T1000 (cell line): ENCODE results near the gene SOD3.

ENCODE experiments used
- DNase-seq: peaks from one replicate; lab custom pipeline; 2025; ENCODE audit warnings: mixed read lengths; lab: John Stamatoyannopoulos, UW

Gene SOD3

DNA sequence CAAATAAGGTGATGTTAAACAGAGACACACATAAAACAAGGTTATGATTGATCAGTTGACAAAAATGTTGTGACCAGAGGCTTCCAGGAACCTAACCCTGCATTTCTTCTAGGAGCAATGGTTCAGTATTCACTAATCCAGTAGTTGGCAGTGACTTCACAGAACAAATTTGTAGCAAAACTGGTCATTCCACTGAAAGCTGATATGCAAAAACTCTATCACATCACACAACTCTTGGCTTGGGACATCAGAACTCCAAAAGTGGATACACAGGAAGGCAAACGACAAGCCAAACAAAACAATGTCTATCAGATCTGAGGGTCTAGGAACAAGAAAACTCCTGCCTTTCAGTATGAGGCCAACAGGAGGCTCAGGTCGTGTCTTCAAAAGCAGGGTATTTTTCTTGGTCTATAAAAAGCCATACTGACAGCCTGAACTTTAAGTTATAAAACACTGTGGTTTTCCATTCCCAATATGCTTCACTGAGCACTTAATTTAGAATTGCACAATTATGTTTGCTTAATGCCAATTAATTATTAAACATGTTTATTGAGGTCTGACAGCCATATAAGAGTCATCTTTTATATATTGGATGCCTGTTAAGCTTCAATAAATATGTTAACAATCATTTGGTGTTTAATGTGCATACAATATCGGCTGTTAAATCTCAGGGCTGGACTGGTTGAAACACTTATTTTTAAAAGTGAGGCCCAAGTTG lies 45.6 kb downstream of the SOD3 start:
- no peak for DNase-seq

DNA sequence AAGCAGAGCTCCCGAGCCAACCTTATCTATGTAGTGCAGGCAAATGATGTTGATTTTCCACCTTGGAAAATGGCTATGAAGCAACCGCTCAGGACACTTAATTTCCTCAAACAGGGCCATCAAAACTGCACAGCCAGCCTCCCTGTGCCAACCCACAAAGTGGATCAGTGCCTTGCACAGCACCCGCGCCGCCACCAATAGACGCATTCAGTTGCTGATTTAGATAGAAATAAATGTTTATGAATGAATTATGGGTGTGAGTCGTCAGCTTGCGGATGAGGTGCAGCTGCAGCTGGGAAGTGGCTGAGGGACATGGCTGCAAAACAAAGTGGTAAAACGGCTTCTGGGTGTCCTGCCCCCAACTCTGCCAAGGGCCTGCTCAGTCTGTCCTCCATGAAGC lies 47.0 kb downstream of the SOD3 start:
- no peak for DNase-seq

DNA sequence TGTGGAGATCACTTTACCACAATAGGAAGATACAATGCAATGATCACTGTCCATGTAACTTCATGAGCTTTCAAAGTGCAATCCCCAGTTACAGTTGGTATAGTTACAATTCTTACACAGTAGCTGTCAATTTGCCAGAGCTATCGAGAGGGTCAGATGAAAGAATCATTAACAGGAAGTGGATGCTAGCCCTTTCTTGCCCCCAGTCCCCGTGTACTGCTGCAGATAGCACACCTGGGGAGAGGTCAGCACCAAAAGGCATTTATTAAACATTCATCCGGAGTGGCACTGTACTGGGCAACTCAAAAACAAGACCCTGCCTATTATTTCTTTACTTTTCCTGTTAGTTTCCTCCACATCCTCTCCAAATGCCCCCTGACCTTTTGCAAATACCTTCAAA lies 47.7 kb downstream of the SOD3 start:
- no peak for DNase-seq

- DNase-seq: no peak
Measured at GRCh38 chr4:24845132-24845531, 49.8 kb downstream of the SOD3 start.

DNA sequence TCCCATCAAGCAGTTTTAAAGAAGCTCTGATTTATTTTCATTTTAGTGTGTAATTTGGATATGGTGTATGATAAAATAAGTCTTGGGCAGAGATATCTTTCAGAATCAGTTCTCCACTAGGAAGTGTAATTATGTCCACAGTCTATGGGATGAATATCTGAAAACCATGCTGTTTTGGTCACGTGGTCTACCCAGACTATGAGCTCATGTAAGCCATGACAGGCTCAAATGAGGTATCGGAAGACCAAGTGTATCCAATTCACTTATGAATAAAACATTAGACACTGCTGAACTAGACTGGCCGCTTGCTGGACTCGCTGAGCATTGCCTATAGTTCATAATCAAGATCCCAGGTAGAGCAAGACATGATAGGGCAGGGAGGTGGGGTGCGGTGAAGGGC lies 50.5 kb downstream of the SOD3 start:
- DNase-seq: no peak

GRCh38 chr4:24846716-24847115 lies 51.3 kb downstream of the SOD3 start:
- DNase-seq: no peak

DNA sequence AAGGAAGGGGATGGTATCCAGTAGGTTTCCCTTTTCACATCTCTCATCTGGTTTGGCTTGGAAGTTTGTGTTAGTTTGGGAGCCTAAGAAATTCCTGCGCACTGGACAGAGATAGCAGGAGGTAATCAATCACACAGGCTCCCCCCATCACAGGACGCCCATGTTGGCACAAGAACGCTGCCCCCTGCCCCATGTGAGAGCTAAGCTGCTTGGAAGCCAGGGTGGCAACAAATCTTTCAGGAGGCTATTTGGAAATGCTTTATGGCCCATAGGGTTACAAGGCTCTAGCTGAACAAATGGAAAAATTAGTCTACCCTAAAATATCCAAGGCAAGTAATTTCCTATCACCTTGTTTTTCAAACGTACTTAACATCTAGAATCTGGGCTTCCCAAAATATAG lies 54.0 kb downstream of the SOD3 start:
- DNase-seq: no peak

DNA sequence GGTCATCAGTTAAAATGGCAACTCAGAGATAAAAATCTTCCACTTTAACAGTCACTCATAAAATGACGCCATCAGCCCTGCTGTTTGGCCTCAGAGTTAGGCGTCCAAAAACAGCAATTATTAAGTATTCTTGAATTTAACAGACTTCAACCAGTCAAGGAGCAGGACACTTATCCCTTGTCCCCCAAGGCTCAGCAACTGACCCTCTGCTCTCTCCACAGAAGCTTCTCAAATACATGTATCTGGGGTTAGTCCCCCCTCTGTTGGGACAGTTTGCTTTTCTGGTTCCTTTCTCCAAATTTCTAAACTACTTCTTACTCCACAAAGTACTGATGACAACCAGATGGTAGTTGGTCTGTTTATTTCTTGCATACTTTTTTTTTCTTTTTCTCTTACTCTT lies 54.4 kb downstream of the SOD3 start:
- DNase-seq: no peak
